ENCODE data around the gene TRIO.

Gene TRIO

GRCh38 chr5:14297697-14298096 lies 154.6 kb downstream of the TRIO start:
- no peak for DNase-seq (ENCODE audit: low read depth in 2 of 2)

- DNase-seq (ENCODE audit: low read depth in 2 of 2), result no peak
These were observed 155.1 kb downstream of the TRIO start for GRCh38 chr5:14298126-14298847.

GRCh38 chr5:14299666-14300065 lies 156.5 kb downstream of the TRIO start:
- DNase-seq (ENCODE audit: low read depth in 2 of 2), result no peak

DNA sequence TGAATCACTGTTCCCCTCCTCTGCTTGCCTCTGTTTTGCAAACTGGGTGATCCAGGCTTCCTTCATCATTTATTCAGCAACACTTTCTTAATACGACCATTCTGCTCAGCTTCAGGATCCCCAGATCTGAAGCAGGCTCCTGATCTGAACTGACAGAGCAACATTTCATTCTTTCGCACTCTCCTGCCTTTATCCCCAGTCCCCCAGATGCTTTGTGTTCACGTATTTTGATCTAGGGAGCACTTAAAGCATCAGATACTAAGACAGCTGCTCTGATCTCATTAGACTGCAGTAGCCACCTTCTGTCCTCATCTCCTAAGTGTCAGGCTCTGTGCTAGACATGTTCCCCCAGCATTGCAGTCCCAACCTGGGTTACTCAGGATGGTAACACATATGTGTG lies 158.0 kb downstream of the TRIO start:
- no peak for DNase-seq (ENCODE audit: low read depth in 2 of 2)

DNA sequence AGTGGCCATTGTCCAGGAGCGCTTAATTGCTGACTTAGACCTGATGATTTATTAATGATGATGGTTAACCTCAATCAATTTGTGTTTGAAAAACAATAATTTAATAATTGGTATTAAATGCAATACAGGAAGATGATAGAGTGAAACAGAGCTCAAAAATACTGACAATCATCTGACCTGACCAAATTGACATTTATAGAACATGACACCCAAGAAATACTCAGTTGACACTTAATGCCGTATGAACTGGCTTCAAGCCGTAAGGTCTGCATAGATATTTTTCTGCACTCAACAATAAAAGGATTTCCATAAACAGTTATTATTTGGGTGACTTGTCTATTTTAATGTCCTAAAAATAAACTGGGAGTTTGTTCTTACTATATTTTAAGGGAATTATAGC lies 159.2 kb downstream of the TRIO start:
- DNase-seq (ENCODE audit: low read depth in 2 of 2), result no peak

- no peak for DNase-seq (ENCODE audit: low read depth in 2 of 2)
These were observed 161.9 kb downstream of the TRIO start for GRCh38 chr5:14305045-14305444.

- no peak for DNase-seq (ENCODE audit: low read depth in 2 of 2)
These were observed 163.2 kb downstream of the TRIO start for GRCh38 chr5:14306329-14306815.

DNA sequence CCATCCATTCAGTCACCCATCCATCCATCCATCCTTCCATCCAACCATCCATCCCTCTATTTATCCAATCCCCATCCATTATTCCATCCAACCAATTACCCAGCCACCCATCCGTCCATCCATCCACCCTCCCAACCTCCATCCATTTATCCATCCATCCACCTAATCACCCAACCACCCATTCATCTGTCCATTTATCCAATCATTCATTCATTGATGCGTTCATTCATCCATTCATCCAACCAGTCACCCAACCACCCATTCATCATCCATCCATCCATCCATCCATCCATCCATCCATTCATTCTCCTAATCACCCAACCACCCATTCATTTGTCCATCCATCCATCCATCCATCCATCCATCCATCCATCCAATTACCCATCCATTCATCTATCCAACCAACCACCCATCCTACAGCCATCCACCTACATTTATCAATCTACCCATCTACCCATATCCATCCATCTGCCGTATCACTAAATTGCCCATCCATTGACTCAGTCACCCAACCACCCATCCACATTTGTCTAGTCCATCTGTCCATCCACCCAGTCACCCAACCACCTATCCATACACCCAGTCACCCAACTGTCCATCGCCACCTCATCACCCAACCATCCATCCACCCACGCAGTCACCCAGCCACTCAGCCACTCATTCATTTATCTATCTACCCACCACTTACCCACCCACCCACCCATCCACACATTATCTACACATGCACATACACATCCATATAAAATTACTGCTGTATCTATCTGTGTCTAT lies 165.4 kb downstream of the TRIO start:
- no peak for DNase-seq (ENCODE audit: low read depth in 2 of 2)

DNA sequence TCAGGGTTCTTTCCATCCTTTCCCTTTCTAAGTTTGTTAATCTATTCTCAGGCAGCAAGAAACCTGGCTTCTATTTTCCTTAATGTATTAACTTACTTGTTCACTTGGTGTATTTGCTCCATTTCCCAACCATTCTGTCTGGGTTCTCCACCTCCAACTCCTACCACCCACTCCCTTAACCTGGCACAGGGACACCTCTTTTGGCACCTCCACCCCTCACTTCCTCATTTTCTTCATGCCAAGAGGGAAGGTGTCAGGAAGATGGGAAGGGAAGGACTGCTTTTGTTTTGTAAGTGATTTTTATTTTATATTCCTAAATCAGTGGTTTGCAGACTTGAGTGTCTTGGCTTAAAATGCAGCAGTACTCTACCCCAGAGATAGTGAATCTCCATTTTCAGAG lies 166.1 kb downstream of the TRIO start:
- DNase-seq (ENCODE audit: low read depth in 2 of 2), result no peak

DNA sequence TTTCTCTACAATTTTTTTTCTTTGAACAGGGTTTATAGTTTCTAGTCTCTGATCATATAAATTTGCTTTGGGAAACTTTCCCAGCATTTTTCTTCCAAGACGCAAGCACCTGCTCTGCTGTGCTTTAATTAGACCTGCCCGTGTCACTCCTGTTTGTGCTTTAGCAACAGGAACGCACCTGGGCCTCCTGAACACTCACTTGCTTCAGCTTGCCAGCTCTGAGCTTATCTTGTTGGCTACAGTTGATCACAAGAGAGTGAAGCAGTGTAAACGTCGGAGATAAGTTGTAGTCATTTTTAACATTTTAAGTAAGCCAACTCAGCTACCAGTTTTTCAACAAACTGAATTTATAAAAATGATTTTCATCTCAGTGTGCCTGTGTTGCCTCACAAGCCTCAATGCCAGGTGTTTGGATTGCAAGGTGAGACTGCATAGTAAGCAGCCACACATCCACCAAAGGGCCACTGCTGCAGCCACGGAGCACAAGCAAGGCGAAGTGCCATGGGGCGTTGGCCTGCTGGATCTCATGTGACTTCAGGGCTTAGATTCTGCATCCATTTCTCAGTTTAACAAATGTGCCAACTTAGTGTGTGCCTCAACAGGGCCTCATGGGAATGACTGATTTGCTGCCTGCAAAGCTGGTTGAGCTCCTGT lies 166.9 kb downstream of the TRIO start:
- DNase-seq (ENCODE audit: low read depth in 2 of 2), result no peak

GRCh38 chr5:14310901-14311300 lies 167.8 kb downstream of the TRIO start:
- no peak for DNase-seq (ENCODE audit: low read depth in 2 of 2)

GRCh38 chr5:14313986-14314690 lies 171.0 kb downstream of the TRIO start:
- DNase-seq (ENCODE audit: low read depth in 2 of 2), result no peak

DNA sequence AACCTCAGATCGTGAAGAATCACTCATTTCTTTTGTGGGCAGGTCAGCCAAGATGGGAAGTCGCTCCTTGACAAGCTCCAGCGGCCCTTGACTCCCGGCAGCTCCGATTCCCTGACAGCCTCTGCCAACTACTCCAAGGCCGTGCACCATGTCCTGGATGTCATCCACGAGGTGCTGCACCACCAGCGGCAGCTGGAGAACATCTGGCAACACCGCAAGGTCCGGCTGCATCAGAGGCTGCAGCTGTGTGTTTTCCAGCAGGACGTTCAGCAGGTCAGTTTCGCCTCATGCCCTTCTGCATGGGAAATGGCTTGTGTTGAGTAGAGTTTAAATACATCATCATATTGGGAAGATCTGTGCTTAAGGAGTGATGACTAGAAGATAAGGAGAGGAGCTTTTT lies 173.3 kb downstream of the TRIO start:
- DNase-seq (ENCODE audit: low read depth in 2 of 2), result no peak

GRCh38 chr5:14319102-14319501 lies 176.0 kb downstream of the TRIO start:
- no peak for DNase-seq (ENCODE audit: low read depth in 2 of 2)

DNA sequence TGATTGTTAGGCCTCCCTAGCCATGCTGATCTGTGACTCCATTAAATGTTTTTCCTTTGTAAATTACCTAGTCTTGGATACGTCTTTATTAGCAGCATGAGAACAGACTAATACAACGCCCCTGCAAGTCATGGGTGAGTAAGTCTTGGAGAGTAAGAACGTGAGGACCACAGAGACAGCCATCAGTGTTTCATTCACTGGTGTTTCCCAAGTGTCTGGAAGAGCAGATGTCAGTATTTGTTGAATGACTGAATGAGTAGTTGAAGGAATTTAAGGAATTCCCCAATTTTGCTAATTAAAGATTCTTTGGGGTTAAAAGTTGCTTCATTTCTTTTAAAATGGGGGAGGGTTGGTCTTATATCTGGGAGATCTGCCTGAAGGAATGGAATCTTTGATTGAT lies 178.8 kb downstream of the TRIO start:
- DNase-seq (ENCODE audit: low read depth in 2 of 2), result no peak

DNA sequence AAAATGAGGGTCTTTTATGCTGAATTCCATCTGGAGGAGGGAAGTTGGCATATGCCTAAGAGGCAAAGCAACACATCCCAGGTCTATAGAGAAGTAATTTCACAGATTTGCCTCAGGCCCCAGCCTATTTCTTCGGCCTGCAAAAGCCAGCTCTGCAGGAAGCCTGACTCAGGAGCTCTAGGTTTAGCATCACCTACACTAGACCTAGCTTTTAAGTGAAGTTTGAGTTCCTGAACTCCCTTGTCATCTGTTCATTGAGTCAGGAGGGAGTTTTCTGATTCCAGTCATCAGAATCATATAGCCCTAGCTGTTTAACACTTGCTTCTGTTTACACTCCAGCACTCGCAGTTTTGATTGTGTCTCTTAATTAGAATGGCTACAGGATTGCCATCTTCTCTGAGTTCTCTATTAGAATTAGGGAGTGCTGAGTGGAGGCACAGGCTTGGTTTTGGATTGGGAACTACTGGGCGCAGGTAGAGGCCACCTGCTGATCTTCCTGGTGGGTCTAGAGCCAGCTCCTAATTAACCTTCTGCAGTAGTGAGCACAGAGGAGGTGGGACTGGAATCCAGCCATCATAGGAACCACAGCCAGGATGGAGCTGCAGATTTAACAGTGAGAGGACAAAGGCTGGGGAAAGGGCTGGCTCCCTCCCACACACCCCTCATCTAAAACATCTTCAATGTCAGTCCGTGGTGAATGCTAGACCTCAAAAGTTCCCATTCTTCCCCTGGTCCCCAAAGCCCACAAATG lies 179.5 kb downstream of the TRIO start:
- no peak for DNase-seq (ENCODE audit: low read depth in 2 of 2)

DNA sequence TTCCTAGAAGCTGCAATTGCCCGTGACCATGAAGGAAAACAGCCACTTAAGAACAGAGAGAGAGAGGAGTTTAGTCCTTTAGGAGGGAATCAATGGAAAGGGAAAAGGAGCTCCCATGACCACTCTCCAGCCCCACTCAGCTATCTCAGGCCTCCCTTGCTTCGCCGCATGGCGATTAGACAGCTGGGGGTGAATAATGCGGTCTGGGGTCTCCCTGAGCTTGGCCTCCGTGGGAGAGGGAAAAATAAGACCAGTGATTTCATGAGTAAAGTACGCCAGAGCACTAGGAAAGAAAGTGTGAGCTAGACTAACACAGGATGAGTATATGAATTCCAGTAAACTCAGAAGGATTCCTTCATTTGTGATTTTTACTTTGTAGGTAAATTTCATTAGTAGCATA lies 180.3 kb downstream of the TRIO start:
- no peak for DNase-seq (ENCODE audit: low read depth in 2 of 2)

- DNase-seq (ENCODE audit: low read depth in 2 of 2), result no peak
These were observed 182.2 kb downstream of the TRIO start for GRCh38 chr5:14325369-14325768.

DNA sequence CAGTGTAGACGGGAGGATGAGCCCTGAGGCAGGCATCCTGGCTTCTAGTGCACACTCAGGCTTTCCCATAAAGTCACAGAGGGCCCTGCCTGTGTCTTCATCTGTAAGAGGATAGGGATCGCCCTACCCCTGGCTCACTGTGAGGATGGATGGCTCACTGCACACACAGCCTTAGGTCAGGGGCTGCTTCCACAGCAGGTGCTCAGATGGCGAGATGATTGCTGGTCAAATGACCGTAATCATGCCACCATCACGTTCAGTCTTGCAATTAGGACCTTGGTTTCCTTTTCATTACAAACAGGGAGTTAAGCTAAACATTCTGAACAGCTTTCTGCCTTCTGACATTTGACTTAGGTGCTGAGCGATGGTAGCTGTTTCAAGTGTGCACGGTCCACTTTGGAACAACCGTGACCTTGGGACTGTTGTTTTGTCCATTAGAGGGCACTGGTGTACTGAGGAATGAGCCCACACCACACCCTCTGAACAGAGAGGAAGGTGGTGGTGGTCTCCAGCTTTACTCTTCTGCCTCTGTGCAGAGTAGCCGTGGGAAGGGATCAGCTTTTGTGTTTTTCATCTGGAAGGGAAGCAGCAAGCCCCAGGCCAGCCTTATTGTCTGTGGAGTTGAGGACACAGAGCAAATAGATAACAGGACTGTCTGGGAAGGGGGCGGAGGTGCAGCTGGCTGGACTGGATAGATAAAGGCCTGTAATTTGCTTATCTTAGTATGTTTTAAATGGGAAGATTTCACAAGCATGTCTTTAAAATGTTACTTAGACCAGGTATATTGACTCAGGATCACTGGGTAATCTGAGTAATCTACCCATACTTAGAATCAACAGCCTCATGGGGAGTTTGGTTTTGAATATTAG lies 183.1 kb downstream of the TRIO start:
- DNase-seq (ENCODE audit: low read depth in 2 of 2), result no peak

- DNase-seq (ENCODE audit: low read depth in 2 of 2), result no peak
These were observed 184.5 kb downstream of the TRIO start for GRCh38 chr5:14327624-14328023.

All from stimulated activated CD8-positive, alpha-beta memory T cell treated with anti-CD3 and anti-CD28 coated beads, Interleukin-15, amount 100 ng/mL, for 48 hours (primary cell).